Measurements from ENCODE around the gene CARS1.

The CARS1 gene

GRCh38 chr11:3057069-3057963, at the start of gene CARS1:
Gene CARS1, minus strand, starts transcription at chr11:3057423. Its CDS starts 56 bp downstream, at chr11:3057367.
- peak; percentile 88 for DNase-seq (ENCODE audit: low read depth)

GRCh38 chr11:3105791-3106735, 48.8 kb upstream of the CARS1 start:
- no peak for DNase-seq (ENCODE audit: low read depth)

- no peak for DNase-seq (ENCODE audit: low read depth)
Observed at GRCh38 chr11:3104961-3105790, 48.0 kb upstream of the CARS1 start.

DNA sequence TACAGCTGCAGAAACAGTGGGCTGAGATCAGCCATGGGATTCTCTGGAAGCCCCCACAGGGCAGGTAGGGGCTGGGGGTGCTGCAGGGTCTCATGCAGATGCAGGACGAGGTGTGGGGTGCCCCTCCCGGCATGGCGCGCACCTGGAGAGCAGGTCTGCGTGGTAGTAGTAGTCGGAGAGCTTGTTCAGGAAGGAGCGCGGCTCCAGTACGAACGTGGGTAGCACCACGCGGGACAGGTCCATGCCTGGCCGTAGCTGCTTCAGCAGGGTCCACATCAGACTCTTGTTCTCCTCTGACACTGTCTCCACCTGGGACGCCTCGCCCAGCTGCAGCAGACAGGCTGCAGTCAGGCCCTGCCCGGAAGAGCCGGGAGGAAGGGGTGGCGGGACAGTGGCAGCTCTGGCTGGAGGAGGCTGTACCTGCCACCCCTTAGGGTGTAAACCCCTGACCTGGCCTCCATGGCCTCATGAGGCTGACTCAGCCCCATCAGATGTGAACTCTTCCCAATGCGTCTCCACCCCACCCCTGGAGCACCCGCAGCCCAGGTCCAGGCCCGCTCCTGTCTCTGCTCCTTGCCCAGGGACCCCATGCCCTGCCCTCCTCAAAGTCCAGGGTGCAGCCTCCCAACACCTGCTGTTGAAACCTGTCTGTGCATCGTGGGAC, 47.0 kb upstream of the CARS1 start:
- no peak for DNase-seq (ENCODE audit: low read depth)

GRCh38 chr11:3103076-3103475, 45.9 kb upstream of the CARS1 start:
- DNase-seq (ENCODE audit: low read depth), result no peak

DNA sequence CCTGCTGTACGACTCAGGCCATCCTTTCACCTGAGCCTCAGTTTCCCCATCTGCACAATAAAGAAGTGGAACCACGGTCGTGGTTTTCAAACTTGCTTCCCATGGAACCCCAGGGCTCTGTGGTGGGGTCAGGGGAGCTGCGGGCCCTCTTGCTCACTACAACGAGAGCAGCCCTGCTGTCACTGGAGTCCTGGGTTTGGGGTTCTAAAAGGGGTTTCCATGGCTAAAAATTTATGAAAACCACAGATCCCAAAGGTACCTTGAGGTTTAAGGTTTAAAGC, 45.4 kb upstream of the CARS1 start:
- no peak for DNase-seq (ENCODE audit: low read depth)

DNA sequence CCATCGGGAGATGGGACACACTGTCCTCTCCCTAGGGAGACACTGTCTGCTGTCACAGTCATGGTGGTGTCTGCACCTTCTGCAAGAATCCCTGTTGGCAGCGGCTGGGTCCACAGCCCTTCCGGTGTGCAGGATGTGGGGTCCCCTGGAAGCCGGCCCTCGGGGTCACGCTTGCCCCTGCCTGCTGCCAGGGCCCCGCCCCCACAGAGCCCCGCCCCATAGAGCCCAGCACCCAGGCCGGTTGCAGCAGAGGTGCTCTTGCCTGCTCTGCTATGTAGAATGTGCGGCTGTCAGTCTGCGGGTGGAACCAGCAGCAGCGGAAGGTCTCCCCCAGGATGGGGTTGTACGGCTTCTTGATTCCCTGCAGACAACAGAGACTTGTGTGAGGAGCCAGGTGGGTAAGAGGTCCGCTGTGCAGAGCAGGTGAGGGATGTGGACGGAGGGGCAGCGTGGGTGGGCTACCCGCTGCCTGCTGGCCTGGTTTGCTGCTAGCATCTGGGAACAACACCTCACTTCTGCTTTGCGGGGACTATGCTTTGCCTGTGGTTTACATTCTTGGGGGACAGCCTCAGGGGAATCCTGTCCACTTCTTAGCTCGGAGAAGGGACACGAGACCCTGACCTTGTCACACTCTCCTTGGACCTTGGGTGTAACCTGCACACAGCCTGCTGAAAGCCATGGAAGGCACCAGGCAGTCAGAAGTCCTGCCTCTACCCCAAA, 44.9 kb upstream of the CARS1 start:
- no peak for DNase-seq (ENCODE audit: low read depth)

- DNase-seq (ENCODE audit: low read depth), result no peak
Observed at GRCh38 chr11:3099178-3099577, 42.0 kb upstream of the CARS1 start.

GRCh38 chr11:3096909-3097530, 39.8 kb upstream of the CARS1 start:
- DNase-seq (ENCODE audit: low read depth), result no peak

- DNase-seq (ENCODE audit: low read depth), result no peak
Observed at GRCh38 chr11:3095712-3096361, 38.6 kb upstream of the CARS1 start.

- no peak for DNase-seq (ENCODE audit: low read depth)
Observed at GRCh38 chr11:3094223-3094824, 37.1 kb upstream of the CARS1 start.

DNA sequence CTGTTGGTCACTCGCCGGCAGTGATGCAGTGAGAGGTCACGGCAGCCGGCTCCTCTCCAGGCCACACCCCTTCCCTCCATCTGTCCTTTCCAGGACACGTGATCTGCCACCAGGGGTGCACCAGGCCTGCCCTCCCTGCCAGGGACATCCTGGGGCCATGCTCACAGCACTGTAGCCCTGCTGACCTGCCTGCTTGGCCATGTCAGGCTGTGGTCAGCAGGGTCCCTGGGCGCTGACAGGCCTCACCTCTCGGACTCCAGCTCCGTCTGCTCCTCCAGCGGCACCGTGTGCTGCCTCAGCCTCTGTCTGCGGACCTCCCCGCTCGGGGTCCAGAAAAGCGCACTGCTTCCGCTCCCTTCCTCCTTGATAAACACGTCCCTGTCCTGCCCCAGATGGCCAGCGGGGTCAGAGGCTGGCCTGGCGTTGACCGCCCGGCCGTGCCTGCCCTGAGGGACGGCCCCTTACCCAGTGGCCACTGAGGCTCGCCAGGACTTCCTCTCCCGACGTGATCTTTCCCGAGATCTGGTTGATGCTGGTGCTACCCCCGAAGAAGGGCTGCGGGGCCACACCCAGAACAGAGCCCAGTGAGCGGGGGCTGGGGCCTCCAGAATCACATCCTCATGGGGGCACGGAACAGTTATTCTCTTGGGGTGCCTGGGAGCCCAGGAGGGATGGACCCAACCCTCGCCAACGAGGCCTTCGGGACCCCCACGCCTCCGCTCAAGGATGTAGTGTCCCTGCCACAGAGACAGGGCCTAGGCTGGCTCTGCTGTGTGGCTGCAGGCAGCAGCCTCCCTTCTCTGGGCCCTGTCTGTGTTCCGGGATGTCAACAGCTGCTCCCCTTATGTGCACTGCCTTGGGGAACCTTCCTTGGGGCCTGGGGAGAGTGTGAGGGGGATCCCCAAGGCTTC, 36.3 kb upstream of the CARS1 start:
- no peak for DNase-seq (ENCODE audit: low read depth)

DNA sequence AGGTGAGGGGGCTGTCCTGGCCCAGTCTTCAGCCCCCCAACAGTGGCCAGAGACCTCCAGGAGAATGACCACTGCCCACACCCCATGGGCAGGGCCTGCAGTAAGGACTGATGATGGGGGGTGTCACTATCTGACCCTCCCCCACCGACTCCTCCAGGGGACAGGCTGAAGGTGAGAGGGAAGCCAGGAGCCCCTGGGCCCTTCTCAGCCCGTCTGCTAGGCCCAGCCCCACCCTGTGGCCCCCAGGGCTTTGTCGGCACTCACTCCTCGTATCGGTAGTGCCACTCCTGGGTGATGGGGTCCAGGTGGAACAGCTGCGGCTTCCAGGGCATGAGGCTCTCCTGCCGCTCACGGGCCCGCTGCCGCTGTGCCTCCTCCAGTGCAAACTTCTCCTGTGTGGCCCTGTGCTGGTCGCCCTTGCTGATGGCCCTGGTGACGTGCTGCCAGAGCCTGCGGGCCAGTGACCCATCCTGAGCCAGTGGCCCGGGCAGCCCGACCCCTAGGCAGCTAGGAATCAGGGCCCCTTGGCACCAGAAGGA, 35.4 kb upstream of the CARS1 start:
- no peak for DNase-seq (ENCODE audit: low read depth)

GRCh38 chr11:3091846-3092602, 34.8 kb upstream of the CARS1 start:
- peak; percentile 64 for DNase-seq (ENCODE audit: low read depth)

DNA sequence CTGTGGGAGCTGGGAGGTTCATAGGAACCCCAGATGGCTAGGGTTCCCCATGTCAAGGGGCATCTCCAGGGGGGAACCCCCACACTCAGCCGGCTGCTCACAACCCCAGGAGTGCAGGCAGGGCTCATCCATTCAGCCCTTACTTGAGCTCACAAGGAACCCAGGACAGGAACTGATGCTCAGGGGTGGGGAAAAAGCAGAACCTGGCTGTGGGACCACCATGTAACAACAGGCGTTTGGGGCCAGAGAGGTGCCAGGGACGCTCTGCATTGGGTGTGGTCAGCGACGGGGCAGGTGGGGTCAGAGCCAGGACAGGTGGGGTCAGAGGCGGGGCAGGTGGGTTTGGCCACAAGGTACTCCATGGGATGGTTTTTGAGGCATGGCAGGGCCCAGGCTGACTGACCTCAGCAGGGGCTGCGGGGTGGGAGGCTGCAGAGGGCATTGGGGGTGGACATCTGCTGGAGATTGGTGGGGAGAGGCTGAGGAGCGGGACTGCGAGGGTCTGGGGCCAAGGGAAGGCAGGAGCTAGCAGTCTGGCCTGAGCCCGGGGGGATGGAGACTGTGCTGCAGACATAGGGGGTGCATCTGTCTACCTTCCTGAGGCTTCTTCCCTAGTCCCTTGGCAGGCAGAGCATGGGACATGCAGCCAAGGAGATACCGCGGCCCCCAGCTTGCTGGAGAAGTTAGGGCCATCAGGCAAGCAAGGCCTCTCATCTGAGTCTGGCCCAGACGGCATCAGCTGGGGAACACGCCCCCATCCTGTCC, 34.0 kb upstream of the CARS1 start:
- no peak for DNase-seq (ENCODE audit: low read depth)

- no peak for DNase-seq (ENCODE audit: low read depth)
Observed at GRCh38 chr11:3090096-3090901, 33.1 kb upstream of the CARS1 start.
